ENCODE results near the gene SMIM5. TPM values are rescaled to one million over a fixed set of nuclear protein-coding genes. Genes with fewer than 3 reads are reported as not detected.

The SMIM5 gene
- total and polyA plus RNA-seq, 9 of the 15 experiments (the other 6 are each of a cell fraction or from before 2014, with no cell fraction given): 0.08 TPM; not detected in 8

- Histone ChIP-seq H3K4me2 (ENCODE audit: insufficient read depth, low read length) (no peak overlapping the region), H3K36me3 (ENCODE audit: control insufficient read depth, insufficient read depth, low read length) (no peaks in the 10 kb centered on the region), H3K27ac (ENCODE audit: extremely low read depth, low read depth, low read length) (no peak overlapping the region), H3K9me3 (replicated peaks; ENCODE audit: control insufficient read depth, insufficient read depth, low read depth, low read length) (no peaks in the 10 kb centered on the region), H4K20me1 (replicated peaks; ENCODE audit: control insufficient read depth, insufficient read depth, low read length) (no peaks in the 10 kb centered on the region), H3K4me1 (replicated peaks in 1 of 2; ENCODE audit: control insufficient read depth in 2 of 2, insufficient read depth in 2 of 2, low read length in 2 of 2) (peaks cover 0 to 53% of the 10 kb centered on the region in 2 experiments; a peak in 2 of 5 replicates), H3K27me3 (ENCODE audit: control insufficient read depth in 2 of 2, insufficient read depth in 2 of 2, low read length in 2 of 2) (peaks cover 27 to 49% of the 10 kb centered on the region in 2 experiments; a peak in 4 of 5 replicates), H3K79me2 (ENCODE audit: control insufficient read depth, insufficient read depth, low read length) (no peaks in the 10 kb centered on the region), H3K4me3 (no peak overlapping the region), H2AFZ (ENCODE audit: low read depth, low read length) (no peak overlapping the region), H3K9me1 (ENCODE audit: control insufficient read depth, insufficient read depth, low read length) (no peaks in the 10 kb centered on the region), H3K9ac (ENCODE audit: insufficient read depth in 1 of 2, low read depth in 2 of 2, low read length in 2 of 2) (no peak overlapping the region)
- CTCF ChIA-PET (ENCODE audit: low intra/inter-chr PET ratio): no interaction called here
- TF ChIP-seq ZNF354B (CRISPR knock-in tag; IDR thresholded peaks at IDR 0.05): no peak
- TF ChIP-seq NR3C1 (CRISPR knock-in tag; IDR thresholded peaks at IDR 0.05): no peak
- no peak for TF ChIP-seq KLF6 (CRISPR knock-in tag; IDR thresholded peaks at IDR 0.05; ENCODE audit: borderline replicate concordance)
- no peak for TF ChIP-seq ZNF444 (CRISPR knock-in tag; IDR thresholded peaks at IDR 0.05)
- no peak for TF ChIP-seq ZNF282 (CRISPR knock-in tag; IDR thresholded peaks at IDR 0.05)
- TF ChIP-seq SAFB2 (IDR thresholded peaks at IDR 0.05; ENCODE audit: borderline replicate concordance, low read depth, low read length, severe bottlenecking): no peak
- TF ChIP-seq HNRNPUL1 (IDR thresholded peaks at IDR 0.05; ENCODE audit: low read length): no peak
- TF ChIP-seq TCF15 (CRISPR knock-in tag; IDR thresholded peaks at IDR 0.05): no peak
- no peak for TF ChIP-seq CREB5 (CRISPR knock-in tag; IDR thresholded peaks at IDR 0.05)
- no peak for TF ChIP-seq NCOA2 (IDR thresholded peaks at IDR 0.05; ENCODE audit: partially characterized antibody in 2 of 2)
- TF ChIP-seq YBX1 (IDR thresholded peaks at IDR 0.05): no peak
- no peak for TF ChIP-seq ILK (tag; IDR thresholded peaks at IDR 0.05; ENCODE audit: borderline replicate concordance, low read depth)
- no peak for TF ChIP-seq HCFC1 (IDR thresholded peaks at IDR 0.05; ENCODE audit: low read depth, low read length)
- TF ChIP-seq SIX5 (IDR thresholded peaks at IDR 0.05; ENCODE audit: borderline replicate concordance in 1 of 2, insufficient read depth in 1 of 2, low read depth in 1 of 2, low read length in 2 of 2): no peak
- TF ChIP-seq RHOXF2B (CRISPR knock-in tag; conservative IDR thresholded peaks at IDR 0.05): no peak
- no peak for TF ChIP-seq CCAR2 (IDR thresholded peaks at IDR 0.05; ENCODE audit: low read depth, low read length)
- no peak for TF ChIP-seq SIRT6 (IDR thresholded peaks at IDR 0.05; ENCODE audit: low read depth, low read length)
- no peak for TF ChIP-seq SMARCA5 (IDR thresholded peaks at IDR 0.05)
- TF ChIP-seq ETV1 (tag; conservative IDR thresholded peaks at IDR 0.05; ENCODE audit: low read depth): no peak
- TF ChIP-seq ZBED1 (IDR thresholded peaks at IDR 0.05): no peak
- in situ Hi-C loops (cut with MboI): no loop called here
- DNase-seq (ENCODE audit: extremely low read depth in 1 of 4, low spot score in 3 of 4) (no peak), FAIRE-seq (no peak), ATAC-seq (no peak)
- POLR2A ChIA-PET: interaction anchor here (0.6 to 2.3 kb wide), 4 partner anchors 8 to 43 kb away, joined by 3 to 8 read pairs (median 3); no protein-coding TSS in a partner anchor
- BruUV-seq (replicated peaks): no TSS peak
- under 1% methylated on average over 20 of the region's 20 CpGs for whole genome bisulfite sequencing (ENCODE audit: insufficient coverage, low coverage, missing lambda C conversion rate)
- intact Hi-C loops (cut with micrococcal nuclease): loop anchor here (10.0 kb wide), 1 partner anchor 187 kb away; no protein-coding TSS in a partner anchor
Measured at GRCh38 chr17:75611851-75612429, 21.3 kb upstream of the SMIM5 start.
